Bronchial epithelial cell (primary cell): Measurements from ENCODE around the gene SNX14. TPM values are rescaled to one million over a fixed set of nuclear protein-coding genes. Genes with fewer than 3 reads are reported as not detected.
"Not testable (repeated sequence)": the region's sequence is repeated elsewhere in the genome, so short reads cannot be mapped to it uniquely, and the experiment has no call there.

Source experiments
- DNase-seq: peaks from one replicate; pipeline ENCODE4 v3.0.0-alpha.2; 2010; ENCODE audit warnings: low read depth
- FAIRE-seq: peaks from 2 replicates; lab custom pipeline; 2011; peaks lifted over from hg19 to GRCh38; lab: Jason Lieb, UNC
- H3K27me3 ChIP-seq: 2 replicates; pipeline ENCODE4 v1.5.1; 2011; ENCODE audit warnings: low read length; ENCODE audit not compliant: control insufficient read depth, insufficient read depth
- H3K36me3 ChIP-seq: 2 replicates; pipeline ENCODE4 v1.5.1; 2011; ENCODE audit warnings: low read length; ENCODE audit not compliant: control insufficient read depth, insufficient read depth
- H3K4me3 ChIP-seq: 2 replicates; pipeline ENCODE4 v1.5.1; 2011; ENCODE audit warnings: mild to moderate bottlenecking, low read depth, low read length, control low read depth
- total RNA-seq: library from RNA; depleted of rRNA; stranded (reverse); fragments of >200 nt; gene quantifications from 2 replicates; pipeline ENCODE4 v1.2.1, GENCODE V29; 2014
- TF ChIP-seq, protein P1 (sequence below): IDR thresholded peaks from 2 replicates; pipeline ENCODE4 v1.5.1; 2011; ENCODE audit warnings: mild to moderate bottlenecking, moderate library complexity, low read length, control low read depth, inconsistent platforms; ENCODE audit not compliant: insufficient read depth, severe bottlenecking

Gene SNX14
- total RNA-seq, 1 donor from 2014 or later = 119 TPM

DNA sequence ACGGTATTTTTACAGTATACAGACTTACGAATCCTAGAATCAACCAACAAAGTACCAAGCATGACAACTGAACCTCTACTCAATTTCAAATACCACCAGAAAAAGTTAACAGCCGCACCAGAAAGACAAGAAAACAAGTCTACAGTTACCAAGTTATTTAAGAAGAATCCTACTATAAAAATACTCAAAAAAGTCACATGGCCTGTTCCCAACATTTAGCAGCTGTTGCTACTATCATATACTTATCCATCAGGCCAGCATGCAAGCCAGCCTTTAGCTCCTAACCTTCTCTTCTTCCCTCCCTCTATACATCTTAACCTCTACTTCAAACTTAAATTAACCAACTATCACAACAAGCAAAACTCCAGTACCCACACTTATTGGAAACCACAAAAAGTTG, 47.2 kb upstream of the SNX14 start:
- no peaks in the 10 kb centered on the region for H3K27me3 ChIP-seq
- TF ChIP-seq, protein P1, sequence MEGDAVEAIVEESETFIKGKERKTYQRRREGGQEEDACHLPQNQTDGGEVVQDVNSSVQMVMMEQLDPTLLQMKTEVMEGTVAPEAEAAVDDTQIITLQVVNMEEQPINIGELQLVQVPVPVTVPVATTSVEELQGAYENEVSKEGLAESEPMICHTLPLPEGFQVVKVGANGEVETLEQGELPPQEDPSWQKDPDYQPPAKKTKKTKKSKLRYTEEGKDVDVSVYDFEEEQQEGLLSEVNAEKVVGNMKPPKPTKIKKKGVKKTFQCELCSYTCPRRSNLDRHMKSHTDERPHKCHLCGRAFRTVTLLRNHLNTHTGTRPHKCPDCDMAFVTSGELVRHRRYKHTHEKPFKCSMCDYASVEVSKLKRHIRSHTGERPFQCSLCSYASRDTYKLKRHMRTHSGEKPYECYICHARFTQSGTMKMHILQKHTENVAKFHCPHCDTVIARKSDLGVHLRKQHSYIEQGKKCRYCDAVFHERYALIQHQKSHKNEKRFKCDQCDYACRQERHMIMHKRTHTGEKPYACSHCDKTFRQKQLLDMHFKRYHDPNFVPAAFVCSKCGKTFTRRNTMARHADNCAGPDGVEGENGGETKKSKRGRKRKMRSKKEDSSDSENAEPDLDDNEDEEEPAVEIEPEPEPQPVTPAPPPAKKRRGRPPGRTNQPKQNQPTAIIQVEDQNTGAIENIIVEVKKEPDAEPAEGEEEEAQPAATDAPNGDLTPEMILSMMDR = no peak
- peak overlapping the region; percentile 84 for H3K4me3 ChIP-seq
- no peak for FAIRE-seq
- peaks cover 8% of the 10 kb centered on the region for H3K36me3 ChIP-seq
- no peak for DNase-seq

DNA sequence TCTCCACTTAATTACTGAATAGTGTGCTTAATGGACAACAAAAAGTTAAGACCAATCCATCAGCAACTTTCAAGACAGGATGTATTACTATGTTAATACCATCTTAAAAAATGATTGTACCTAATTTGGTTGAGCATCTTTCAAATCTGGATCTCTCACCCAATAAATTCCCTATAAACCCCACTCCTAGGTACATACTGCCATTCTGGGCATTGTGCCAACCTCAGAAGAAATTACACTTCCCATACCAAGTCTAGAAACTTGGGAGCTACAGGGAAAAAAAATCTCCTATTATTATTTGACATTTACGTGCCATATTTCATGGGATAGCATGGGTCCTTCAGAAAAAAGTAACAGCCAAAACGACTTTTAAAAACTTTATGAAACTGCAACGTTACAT, 43.9 kb upstream of the SNX14 start:
- DNase-seq (no peak), FAIRE-seq (no peak)
- Histone ChIP-seq H3K27me3 (no peaks in the 10 kb centered on the region), H3K36me3 (peaks cover 18% of the 10 kb centered on the region), H3K4me3 (no peak overlapping the region)
- TF ChIP-seq, protein P1 = no peak

DNA sequence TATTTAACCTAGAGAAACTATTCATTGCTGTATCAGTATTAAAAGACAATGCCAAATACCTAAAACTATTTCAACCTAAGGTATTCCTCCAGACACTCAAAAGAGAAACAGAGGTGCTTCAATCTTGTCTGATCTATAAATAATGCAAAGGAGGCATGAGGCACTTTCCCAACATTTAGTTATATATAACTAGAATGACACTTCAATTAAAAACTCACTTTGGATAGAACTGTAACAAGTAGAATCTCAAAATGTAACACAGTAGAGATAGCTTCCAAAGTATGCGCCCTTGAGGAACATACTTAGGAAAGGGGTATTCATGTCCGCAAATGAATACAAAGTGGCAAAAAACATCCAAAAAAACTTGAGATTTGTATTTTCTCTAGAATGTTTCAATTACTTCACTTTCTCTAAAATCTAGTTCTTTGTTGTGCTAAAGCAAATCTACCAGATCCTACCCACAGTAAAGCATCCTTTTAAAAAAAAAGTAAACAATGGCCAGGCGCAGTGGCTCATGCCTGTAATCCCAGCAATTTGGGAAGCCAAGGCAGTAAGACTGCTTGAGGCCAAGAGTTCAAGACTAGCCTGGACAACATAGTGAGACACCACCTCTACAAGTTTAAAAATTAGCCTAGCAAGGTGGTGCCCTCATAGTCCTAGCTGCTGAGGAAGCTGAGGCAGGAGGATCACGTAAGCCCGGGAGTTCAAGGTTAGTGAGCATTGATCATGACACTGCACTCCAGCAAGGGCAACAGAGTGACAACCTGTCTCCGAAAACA, 38.7 kb upstream of the SNX14 start:
- no peak for FAIRE-seq
- TF ChIP-seq, protein P1 = no peak
- H3K4me3 ChIP-seq = no peak overlapping the region
- H3K36me3 ChIP-seq = peaks cover 26% of the 10 kb centered on the region
- DNase-seq = no peak
- no peaks in the 10 kb centered on the region for H3K27me3 ChIP-seq

DNA sequence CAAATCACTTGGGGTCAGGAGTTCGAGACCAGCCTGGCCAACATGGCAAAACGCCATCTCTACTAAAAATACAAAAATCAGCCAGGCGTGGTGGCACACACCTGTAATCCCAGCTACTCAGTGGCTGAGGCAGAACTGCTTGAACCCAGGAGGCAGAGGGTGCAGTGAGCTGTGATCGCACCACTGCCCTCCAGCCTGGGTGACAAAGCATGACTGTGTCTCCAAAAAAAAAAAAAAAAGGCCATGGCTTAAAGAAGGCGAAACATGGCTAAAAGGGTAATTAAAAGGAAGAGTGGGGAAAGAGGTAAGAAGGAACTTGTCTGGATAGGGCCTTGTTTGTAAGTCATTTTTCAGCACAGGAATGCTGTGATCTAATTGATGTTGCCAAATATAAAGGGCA, 37.5 kb upstream of the SNX14 start:
- not testable (repeated sequence) for H3K27me3 ChIP-seq, H3K4me3 ChIP-seq, FAIRE-seq
- H3K36me3 ChIP-seq = peaks cover 23% of the 10 kb centered on the region
- peak; percentile 16 for DNase-seq

DNA sequence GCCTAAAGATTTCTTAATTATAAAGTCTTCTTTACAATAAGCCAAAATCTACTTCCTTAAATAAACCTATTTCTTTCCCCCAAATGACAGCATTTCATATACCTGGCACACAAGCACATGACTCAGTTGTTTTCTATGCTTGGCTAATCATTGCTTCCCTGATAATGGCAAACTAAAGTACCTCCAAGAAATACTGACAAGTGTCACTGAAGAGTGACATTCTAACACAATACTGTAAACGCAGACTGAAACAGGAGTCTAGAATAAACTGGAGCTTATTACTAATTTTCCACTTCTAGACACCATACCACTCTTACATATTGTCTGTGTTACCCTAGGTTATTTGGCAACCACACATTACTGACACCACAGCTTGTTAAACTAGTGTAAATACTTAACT, 34.7 kb upstream of the SNX14 start:
- no peaks in the 10 kb centered on the region for H3K27me3 ChIP-seq
- FAIRE-seq (no peak), DNase-seq (no peak)
- peaks cover 13% of the 10 kb centered on the region for H3K36me3 ChIP-seq
- H3K4me3 ChIP-seq = no peak overlapping the region
- TF ChIP-seq, protein P1 = no peak

DNA sequence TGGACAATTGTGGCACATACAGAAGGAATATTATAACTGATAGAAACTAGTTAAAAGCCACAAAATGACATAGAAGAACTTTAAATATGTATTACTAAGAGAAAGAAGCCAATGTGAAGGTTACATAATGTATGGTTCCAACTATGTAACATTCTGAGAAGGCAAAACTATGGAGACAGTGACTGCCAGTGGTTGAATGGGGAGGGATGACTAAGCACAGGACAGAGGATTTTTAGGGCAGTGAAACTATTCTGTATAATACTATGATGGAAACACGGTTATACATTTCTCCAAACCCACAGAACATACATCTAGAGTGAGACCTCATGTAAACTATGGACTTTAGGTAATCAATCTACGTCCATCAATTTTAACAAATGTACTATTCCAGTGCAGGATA, 26.6 kb upstream of the SNX14 start:
- Histone ChIP-seq H3K4me3 (no peak overlapping the region), H3K27me3 (no peaks in the 10 kb centered on the region), H3K36me3 (peaks cover 10% of the 10 kb centered on the region)
- TF ChIP-seq, protein P1 = no peak
- FAIRE-seq (no peak), DNase-seq (no peak)
